AG04450 (cell line): ENCODE results near the gene ZCCHC14. TPM values are rescaled to one million over a fixed set of nuclear protein-coding genes. Genes with fewer than 3 reads are reported as not detected.

Source experiments
- CTCF ChIA-PET: fragments of 300-600, 350-600 bp; formaldehyde crosslinking; extraction: SDS; loops from one replicate; lab custom pipeline; 2022; ENCODE audit warnings: antibody characterized with exemption, inconsistent platforms; lab: Charles Lee
- POLR2A ChIA-PET: fragments of 350-600 bp; formaldehyde crosslinking; extraction: SDS; loops from one replicate; lab custom pipeline; 2021; ENCODE audit warnings: antibody characterized with exemption, inconsistent platforms; lab: Yijun Ruan, JAX
- DNase-seq: peaks from one replicate; pipeline ENCODE4 v3.0.0-alpha.2; 2011; ENCODE audit warnings: low read depth, low spot score
- H3K27ac ChIP-seq: one replicate; pipeline ENCODE4 v1.5.1; 2012; ENCODE audit warnings: low read depth, low read length, control low read depth
- H3K27me3 ChIP-seq: one replicate; pipeline ENCODE4 v1.6.0; 2012; ENCODE audit warnings: low read length; ENCODE audit not compliant: control insufficient read depth, insufficient read depth
- H3K4me3 ChIP-seq: 2 replicates; pipeline ENCODE4 v1.5.1; 2011; ENCODE audit warnings: mild to moderate bottlenecking, low read depth, low read length, control low read depth
- H3K9me3 ChIP-seq: 2 replicates; pipeline ENCODE4 v1.5.1; 2012; ENCODE audit warnings: low read length; ENCODE audit not compliant: control insufficient read depth, insufficient read depth
- CTCF ChIP-seq: IDR thresholded peaks from 2 replicates; pipeline ENCODE4 v1.5.1; 2011; ENCODE audit warnings: low read depth, low read length, control low read depth, inconsistent platforms
- polyA plus RNA-seq: library from polyadenylated mRNA; depleted of rRNA; stranded (reverse); fragments of >200 nt; gene quantifications from 2 replicates; pipeline ENCODE4 v1.2.3, GENCODE V29; 2011

The ZCCHC14 gene
- polyA plus RNA-seq, 1 experiment = 6.2 TPM

GRCh38 chr16:87410530-87410929, 82.3 kb downstream of the ZCCHC14 start:
- H3K9me3 ChIP-seq = no peaks in the 10 kb centered on the region; the same call in 1 of the 2 replicates
- H3K27ac ChIP-seq = no peak overlapping the region
- no peaks in the 10 kb centered on the region for H3K27me3 ChIP-seq
- H3K4me3 ChIP-seq = no peak overlapping the region
- POLR2A ChIA-PET = no interaction called here
- DNase-seq = no peak
- TF ChIP-seq CTCF = no peak
- CTCF ChIA-PET = interaction anchor here (0.5 to 1.1 kb wide), 2 partner anchors 16 to 178 kb away, joined by 3 to 4 read pairs; no protein-coding TSS in a partner anchor

- no peaks in the 10 kb centered on the region; the same call in 1 of the 2 replicates for H3K9me3 ChIP-seq
- no peak for DNase-seq
- no peak overlapping the region for H3K4me3 ChIP-seq
- no peak overlapping the region for H3K27ac ChIP-seq
- POLR2A ChIA-PET = no interaction called here
- no peaks in the 10 kb centered on the region for H3K27me3 ChIP-seq
- TF ChIP-seq CTCF = no peak
- CTCF ChIA-PET = interaction anchor here (1.1 kb wide), 1 partner anchor 16 kb away, joined by 4 read pairs; no protein-coding TSS in a partner anchor
These were observed 83.0 kb downstream of the ZCCHC14 start for GRCh38 chr16:87409781-87410180.

GRCh38 chr16:87409153-87409552, 83.7 kb downstream of the ZCCHC14 start:
- TF ChIP-seq CTCF = no peak
- DNase-seq = no peak
- Histone ChIP-seq H3K27me3 (no peaks in the 10 kb centered on the region), H3K9me3 (no peaks in the 10 kb centered on the region; the same call in 1 of the 2 replicates), H3K4me3 (no peak overlapping the region), H3K27ac (no peak overlapping the region)
- ChIA-PET POLR2A (no interaction called here), CTCF (no interaction called here)

GRCh38 chr16:87407511-87408112, 85.2 kb downstream of the ZCCHC14 start:
- DNase-seq = no peak
- Histone ChIP-seq H3K4me3 (no peak overlapping the region), H3K9me3 (no peaks in the 10 kb centered on the region; the same call in 1 of the 2 replicates), H3K27me3 (no peaks in the 10 kb centered on the region), H3K27ac (no peak overlapping the region)
- ChIA-PET POLR2A (no interaction called here), CTCF (no interaction called here)
- no peak for TF ChIP-seq CTCF

GRCh38 chr16:87406495-87407088, 86.2 kb downstream of the ZCCHC14 start:
- no peak for DNase-seq
- Histone ChIP-seq H3K4me3 (no peak overlapping the region), H3K9me3 (no peaks in the 10 kb centered on the region; the same call in 1 of the 2 replicates), H3K27ac (no peak overlapping the region), H3K27me3 (no peaks in the 10 kb centered on the region)
- POLR2A ChIA-PET = interaction anchor here (1.1 kb wide), 1 partner anchor 19 kb away, joined by 3 read pairs; no protein-coding TSS in a partner anchor
- no peak for TF ChIP-seq CTCF
- CTCF ChIA-PET = no interaction called here
